ENCODE data around the gene MST1R. TPM values are rescaled to one million over a fixed set of nuclear protein-coding genes. Genes with fewer than 3 reads are reported as not detected.

Gene MST1R
- total and polyA plus RNA-seq, 9 of the 15 experiments (the other 6 are each of a cell fraction or from before 2014, with no cell fraction given) = 1.3 to 10.0 (median 3.8) TPM

DNA sequence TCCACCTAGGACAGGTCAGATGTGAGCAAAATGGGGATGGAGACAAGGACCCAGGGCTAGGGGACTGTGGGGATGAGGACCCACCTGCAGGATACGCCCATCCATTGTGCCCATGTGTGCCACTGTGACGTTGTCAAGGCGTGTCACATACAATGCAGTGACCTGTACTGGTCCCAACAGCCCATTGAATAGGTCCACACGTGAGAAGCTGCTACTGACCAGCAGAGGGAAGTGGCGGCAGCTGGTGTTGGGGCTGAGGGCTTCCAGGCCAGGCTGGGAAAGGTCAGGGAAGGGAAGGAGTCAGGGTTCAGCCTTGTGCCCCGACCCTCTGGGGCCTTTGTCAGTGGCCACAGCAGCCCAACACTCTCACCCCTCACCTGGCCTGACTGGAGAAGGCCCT lies 4.7 kb downstream of the MST1R start:
- H3K9me1 ChIP-seq (ENCODE audit: control insufficient read depth, insufficient read depth, low read length) = no peaks in the 10 kb centered on the region
- H2AFZ ChIP-seq (ENCODE audit: low read depth, low read length) = no peak overlapping the region
- no peak overlapping the region for H3K27ac ChIP-seq (ENCODE audit: extremely low read depth, low read depth, low read length)
- ChIA-PET POLR2A (interaction anchor here (0.7 kb wide), 1 partner anchor 198 kb away, joined by 4 read pairs; no protein-coding TSS in a partner anchor), CTCF (ENCODE audit: low intra/inter-chr PET ratio) (no interaction called here)
- FAIRE-seq = no peak
- DNase-seq (ENCODE audit: extremely low read depth in 1 of 4, low spot score in 3 of 4) = no peak
- no peaks in the 10 kb centered on the region for H4K20me1 ChIP-seq (replicated peaks; ENCODE audit: control insufficient read depth, insufficient read depth, low read length)
- no peak for TF ChIP-seq ZNF780A (CRISPR knock-in tag; IDR thresholded peaks at IDR 0.05)
- TF ChIP-seq, protein P1, sequence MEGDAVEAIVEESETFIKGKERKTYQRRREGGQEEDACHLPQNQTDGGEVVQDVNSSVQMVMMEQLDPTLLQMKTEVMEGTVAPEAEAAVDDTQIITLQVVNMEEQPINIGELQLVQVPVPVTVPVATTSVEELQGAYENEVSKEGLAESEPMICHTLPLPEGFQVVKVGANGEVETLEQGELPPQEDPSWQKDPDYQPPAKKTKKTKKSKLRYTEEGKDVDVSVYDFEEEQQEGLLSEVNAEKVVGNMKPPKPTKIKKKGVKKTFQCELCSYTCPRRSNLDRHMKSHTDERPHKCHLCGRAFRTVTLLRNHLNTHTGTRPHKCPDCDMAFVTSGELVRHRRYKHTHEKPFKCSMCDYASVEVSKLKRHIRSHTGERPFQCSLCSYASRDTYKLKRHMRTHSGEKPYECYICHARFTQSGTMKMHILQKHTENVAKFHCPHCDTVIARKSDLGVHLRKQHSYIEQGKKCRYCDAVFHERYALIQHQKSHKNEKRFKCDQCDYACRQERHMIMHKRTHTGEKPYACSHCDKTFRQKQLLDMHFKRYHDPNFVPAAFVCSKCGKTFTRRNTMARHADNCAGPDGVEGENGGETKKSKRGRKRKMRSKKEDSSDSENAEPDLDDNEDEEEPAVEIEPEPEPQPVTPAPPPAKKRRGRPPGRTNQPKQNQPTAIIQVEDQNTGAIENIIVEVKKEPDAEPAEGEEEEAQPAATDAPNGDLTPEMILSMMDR (IDR thresholded peaks at IDR 0.05 in 2 of 3, conservative IDR thresholded peaks at IDR 0.05 in 1 of 3; ENCODE audit: insufficient read depth in 2 of 3, low read depth in 1 of 3, low read length in 3 of 3) = 0 out of 6 replicates have a peak, but pooled peaks of 1 of the 3 experiments have one; percentile 2
- no peak overlapping the region for H3K4me2 ChIP-seq (ENCODE audit: insufficient read depth, low read length)
- H3K36me3 ChIP-seq (ENCODE audit: control insufficient read depth, insufficient read depth, low read length) = peaks cover 4% of the 10 kb centered on the region; the same call in 1 of the 3 replicates
- in situ Hi-C loops (cut with MboI) (no loop called here), intact Hi-C loops (cut with micrococcal nuclease) (no loop called here)
- no TSS peak for BruUV-seq (replicated peaks)
- peaks cover 9 to 34% of the 10 kb centered on the region in 2 experiments; a peak in 4 of 5 replicates for H3K4me1 ChIP-seq (replicated peaks in 1 of 2; ENCODE audit: control insufficient read depth in 2 of 2, insufficient read depth in 2 of 2, low read length in 2 of 2)
- ATAC-seq = no peak
- peak overlapping the region in 1 of 2 experiments; percentile 52; a peak in 2 of 4 replicates for H3K9ac ChIP-seq (ENCODE audit: insufficient read depth in 1 of 2, low read depth in 2 of 2, low read length in 2 of 2)
- no peak overlapping the region for H3K4me3 ChIP-seq
- no peaks in the 10 kb centered on the region for H3K27me3 ChIP-seq (ENCODE audit: control insufficient read depth in 2 of 2, insufficient read depth in 2 of 2, low read length in 2 of 2)
- 43% methylated on average over 4 of the region's 6 CpGs for WGBS (ENCODE audit: insufficient coverage, low coverage, missing lambda C conversion rate)
- no peaks in the 10 kb centered on the region for H3K9me3 ChIP-seq (replicated peaks; ENCODE audit: control insufficient read depth, insufficient read depth, low read depth, low read length)
- peaks cover 8% of the 10 kb centered on the region; the same call in 2 of the 3 replicates for H3K79me2 ChIP-seq (ENCODE audit: control insufficient read depth, insufficient read depth, low read length)

DNA sequence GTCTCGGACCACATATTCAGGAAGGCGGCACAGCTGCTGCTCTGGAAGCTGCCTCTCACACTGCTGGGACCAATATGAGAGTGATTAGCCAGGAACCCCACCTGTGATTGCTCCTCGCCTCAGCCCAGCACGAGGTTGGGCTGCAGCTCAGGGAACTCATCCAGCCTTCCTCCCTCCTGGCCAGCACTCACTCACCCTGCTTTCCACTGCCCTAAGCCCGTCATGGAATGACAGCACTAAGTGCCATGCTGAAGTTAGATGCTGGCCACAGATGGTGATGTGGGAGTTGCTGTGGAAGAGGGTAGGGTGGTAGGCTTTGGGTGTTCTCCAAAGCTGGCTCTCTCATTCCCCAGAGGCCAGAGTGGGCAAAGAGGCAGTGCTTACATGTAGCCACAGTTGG lies 7.3 kb downstream of the MST1R start:
- no peak for ATAC-seq
- intact Hi-C loops (cut with micrococcal nuclease) (no loop called here), in situ Hi-C loops (cut with MboI) (no loop called here)
- FAIRE-seq = no peak
- no peak overlapping the region for H2AFZ ChIP-seq (ENCODE audit: low read depth, low read length)
- H3K27me3 ChIP-seq (ENCODE audit: control insufficient read depth in 2 of 2, insufficient read depth in 2 of 2, low read length in 2 of 2) = no peaks in the 10 kb centered on the region
- DNase-seq (ENCODE audit: extremely low read depth in 1 of 4, low spot score in 3 of 4) = no peak
- H3K27ac ChIP-seq (ENCODE audit: extremely low read depth, low read depth, low read length) = no peak overlapping the region; the same call in 2 of the 3 replicates
- no peaks in the 10 kb centered on the region for H3K9me1 ChIP-seq (ENCODE audit: control insufficient read depth, insufficient read depth, low read length)
- no peaks in the 10 kb centered on the region for H4K20me1 ChIP-seq (replicated peaks; ENCODE audit: control insufficient read depth, insufficient read depth, low read length)
- H3K36me3 ChIP-seq (ENCODE audit: control insufficient read depth, insufficient read depth, low read length) = peaks cover 4% of the 10 kb centered on the region; the same call in 1 of the 3 replicates
- no peaks in the 10 kb centered on the region for H3K79me2 ChIP-seq (ENCODE audit: control insufficient read depth, insufficient read depth, low read length)
- ChIA-PET POLR2A (interaction anchor here (0.6 kb wide), 1 partner anchor 1065 kb away, joined by 3 read pairs; no protein-coding TSS in a partner anchor), CTCF (ENCODE audit: low intra/inter-chr PET ratio) (no interaction called here)
- H3K9ac ChIP-seq (ENCODE audit: insufficient read depth in 1 of 2, low read depth in 2 of 2, low read length in 2 of 2) = no peak overlapping the region
- H3K4me1 ChIP-seq (replicated peaks in 1 of 2; ENCODE audit: control insufficient read depth in 2 of 2, insufficient read depth in 2 of 2, low read length in 2 of 2) = peaks cover 4 to 13% of the 10 kb centered on the region in 2 experiments; a peak in 4 of 5 replicates
- WGBS (ENCODE audit: insufficient coverage, low coverage, missing lambda C conversion rate) = 53% methylated on average over 3 of the region's 5 CpGs
- no peaks in the 10 kb centered on the region for H3K9me3 ChIP-seq (replicated peaks; ENCODE audit: control insufficient read depth, insufficient read depth, low read depth, low read length)
- H3K4me2 ChIP-seq (ENCODE audit: insufficient read depth, low read length) = no peak overlapping the region
- no peak overlapping the region for H3K4me3 ChIP-seq
- BruUV-seq (replicated peaks) = no TSS peak
- TF ChIP-seq ZC3H8 (IDR thresholded peaks at IDR 0.05) = no peak
- TF ChIP-seq CCAR2 (IDR thresholded peaks at IDR 0.05; ENCODE audit: low read depth, low read length) = no peak
- no peak for TF ChIP-seq KDM1A (IDR thresholded peaks at IDR 0.05)
- TF ChIP-seq NCOA6 (IDR thresholded peaks at IDR 0.05) = no peak
- TF ChIP-seq NEUROD1 (IDR thresholded peaks at IDR 0.05; ENCODE audit: borderline replicate concordance, low read depth, low read length, partially characterized antibody) = no peak
